Cortex of kidney (tissue), 1 donor: ENCODE results near the gene TNFRSF1B.

Source experiments
- DNase-seq: peaks from one replicate; lab custom pipeline; 2025; lab: John Stamatoyannopoulos, UW

Gene TNFRSF1B

DNA sequence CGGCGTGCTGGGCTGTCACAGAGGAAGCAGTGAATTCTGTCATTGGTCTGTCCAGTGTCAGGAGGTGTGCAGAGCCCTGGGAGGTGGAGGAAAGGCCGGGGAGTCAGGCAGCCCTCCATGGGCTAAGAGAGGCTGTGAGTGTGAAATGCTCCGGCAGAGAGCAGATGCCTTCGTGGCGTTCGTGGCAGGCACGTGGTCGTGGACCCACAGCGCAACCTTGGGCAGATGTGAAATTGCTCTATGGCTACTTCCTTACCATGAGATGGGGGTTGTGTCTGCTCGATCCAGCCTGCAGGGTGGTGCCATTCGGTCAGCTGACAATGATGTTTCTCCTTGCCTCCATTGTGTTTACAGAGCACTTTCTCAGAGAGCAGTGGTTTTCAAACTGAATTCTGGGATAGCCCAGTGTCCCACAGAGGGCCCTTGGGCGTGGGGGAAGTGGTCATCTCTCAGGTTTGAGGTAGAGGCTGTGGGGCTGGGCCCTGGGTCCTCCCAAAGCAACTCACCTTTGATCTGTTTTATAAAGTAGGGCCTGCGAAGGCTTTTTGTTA is 27.9 kb downstream of the TNFRSF1B start:
- no peak for DNase-seq

- DNase-seq = no peak
These were observed 28.6 kb downstream of the TNFRSF1B start for GRCh38 chr1:12195416-12195815.

DNA sequence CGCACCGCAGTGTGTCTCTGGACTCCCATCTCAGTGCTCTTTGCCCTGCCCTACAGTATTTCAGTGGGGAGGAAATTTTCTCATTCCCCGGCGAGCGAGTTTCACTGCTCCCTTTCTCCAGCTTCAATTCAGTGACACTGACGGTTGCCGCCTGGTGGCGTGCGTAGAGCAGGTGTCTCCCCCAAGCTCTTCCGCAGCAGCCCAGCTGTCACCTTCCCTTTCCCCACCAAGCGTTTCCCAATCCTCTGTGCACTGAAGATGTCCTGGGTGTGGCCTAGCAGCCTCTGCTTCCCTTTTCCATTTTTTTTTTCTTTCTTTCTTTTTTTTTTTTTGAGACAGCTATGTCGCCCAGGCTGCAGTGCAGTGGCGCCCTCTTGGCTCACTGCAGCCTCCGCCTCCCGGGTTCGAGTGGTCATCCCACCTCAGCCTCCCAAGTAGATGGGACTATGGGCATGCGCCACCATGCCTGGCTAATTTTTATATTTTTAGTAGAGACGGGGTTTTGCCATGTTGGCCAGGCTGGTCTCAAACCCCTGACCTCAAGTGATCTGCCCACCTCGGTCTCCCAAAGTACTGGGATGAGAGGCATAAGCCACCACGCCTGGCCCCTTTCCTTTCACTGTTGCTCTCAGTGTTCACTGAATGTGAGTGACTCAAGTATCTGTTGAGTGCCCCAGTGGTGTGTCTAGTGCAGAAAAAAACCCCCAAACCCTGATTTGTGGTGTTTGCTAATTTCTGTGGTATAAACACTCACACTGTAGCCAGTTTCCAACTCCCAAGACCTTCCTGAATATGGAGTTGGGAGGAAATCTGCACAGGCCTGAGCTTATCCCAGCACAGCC is 30.1 kb downstream of the TNFRSF1B start:
- DNase-seq = no peak

DNA sequence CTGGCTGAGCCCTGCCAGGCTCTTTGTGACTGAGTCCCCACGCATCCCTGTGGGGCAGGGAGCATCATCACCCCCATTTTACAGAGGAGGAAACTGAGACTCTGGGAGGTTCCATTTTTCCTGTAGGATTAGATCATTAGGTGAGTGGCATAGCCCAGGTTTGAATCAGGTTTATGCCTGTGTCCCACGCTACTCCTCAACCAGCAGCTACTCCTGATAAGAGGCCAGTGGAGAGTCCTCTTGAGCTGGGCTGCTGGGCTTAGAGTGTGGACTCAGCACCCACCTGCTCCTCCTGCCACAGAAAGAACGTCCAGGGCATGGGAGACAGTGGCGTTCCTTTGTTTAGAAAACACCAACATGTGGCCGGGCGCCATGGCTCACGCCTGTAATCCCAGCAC is 30.7 kb downstream of the TNFRSF1B start:
- DNase-seq = no peak

DNA sequence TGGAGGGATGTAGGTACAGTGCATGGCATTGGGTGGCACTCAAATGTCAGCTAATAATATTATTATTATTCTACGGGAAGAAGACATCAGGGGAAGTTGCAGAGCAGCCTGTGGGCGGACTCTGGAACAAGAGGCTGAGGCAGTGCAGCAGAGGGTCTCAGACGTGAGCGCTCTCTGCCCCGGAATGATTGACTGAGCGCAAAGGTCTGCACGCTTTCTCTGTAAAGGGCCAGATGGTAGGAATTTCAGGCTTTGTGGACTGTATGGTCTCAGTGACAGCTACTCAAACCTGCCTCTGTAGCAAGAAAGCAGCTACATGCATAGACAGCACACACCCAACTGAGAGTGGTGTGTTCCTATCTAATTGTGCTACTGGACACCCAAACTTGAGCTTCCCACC is 33.4 kb downstream of the TNFRSF1B start:
- no peak for DNase-seq

GRCh38 chr1:12201352-12202189 is 34.8 kb downstream of the TNFRSF1B start:
- DNase-seq = no peak

DNA sequence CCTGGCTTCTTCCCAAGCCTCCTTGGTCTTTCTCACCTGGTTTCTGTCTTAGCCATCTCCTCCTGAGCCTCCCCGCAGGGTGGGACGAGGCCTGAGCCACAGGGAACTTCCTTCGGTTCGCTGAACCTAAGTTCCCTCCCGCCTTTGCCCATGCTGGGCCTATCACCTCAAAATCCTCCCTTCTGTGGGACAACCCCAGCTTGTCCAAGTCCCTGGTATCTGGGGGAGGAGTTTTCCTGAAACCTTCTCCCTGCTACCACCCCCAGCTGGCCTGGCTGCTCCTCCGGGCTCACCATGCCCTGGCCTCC is 35.4 kb downstream of the TNFRSF1B start:
- DNase-seq = no peak

GRCh38 chr1:12202577-12202976 is 35.8 kb downstream of the TNFRSF1B start:
- DNase-seq = no peak

GRCh38 chr1:12203216-12204007 is 36.6 kb downstream of the TNFRSF1B start:
- no peak for DNase-seq

DNA sequence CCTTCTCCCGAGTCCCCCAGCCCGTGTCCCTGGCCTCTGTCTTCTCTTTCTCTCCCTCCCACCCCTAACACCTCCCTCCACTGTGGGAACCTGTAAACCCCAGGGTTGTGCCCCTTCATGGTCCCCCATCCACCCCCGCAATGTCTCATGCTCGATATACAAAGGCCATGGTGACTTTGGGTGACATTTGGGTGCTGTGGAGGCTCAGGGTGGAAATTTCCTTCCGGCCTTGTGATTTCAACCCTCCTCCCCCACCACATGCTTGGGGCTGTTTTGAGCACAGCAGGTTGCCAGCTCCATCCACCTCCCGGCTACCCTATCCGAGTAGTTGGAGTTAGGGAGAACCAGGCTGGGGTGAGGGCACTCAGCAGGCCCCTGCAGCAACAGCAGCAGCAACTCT is 37.3 kb downstream of the TNFRSF1B start:
- DNase-seq = no peak

- no peak for DNase-seq
These were observed 38.2 kb downstream of the TNFRSF1B start for GRCh38 chr1:12204754-12205658.

DNA sequence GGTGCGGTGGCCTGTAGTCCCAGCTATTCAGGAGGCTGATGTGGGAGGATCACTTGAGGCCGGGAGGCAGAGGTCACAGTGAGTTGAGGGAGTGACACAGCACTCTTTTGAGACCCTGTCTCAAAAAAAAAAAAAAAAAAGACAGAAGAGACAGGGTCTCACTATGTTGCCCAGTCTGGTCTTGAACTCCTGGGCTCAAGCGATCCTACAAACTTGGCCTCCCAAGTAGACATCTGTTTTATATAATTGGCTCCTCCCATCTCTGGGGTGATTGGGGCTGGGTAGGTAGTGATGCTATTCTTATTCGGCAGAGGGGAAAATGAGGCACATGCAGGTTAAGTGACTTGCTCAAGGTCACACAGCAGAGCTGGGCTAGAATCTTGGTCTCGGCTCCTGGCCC is 39.4 kb downstream of the TNFRSF1B start:
- no peak for DNase-seq

DNA sequence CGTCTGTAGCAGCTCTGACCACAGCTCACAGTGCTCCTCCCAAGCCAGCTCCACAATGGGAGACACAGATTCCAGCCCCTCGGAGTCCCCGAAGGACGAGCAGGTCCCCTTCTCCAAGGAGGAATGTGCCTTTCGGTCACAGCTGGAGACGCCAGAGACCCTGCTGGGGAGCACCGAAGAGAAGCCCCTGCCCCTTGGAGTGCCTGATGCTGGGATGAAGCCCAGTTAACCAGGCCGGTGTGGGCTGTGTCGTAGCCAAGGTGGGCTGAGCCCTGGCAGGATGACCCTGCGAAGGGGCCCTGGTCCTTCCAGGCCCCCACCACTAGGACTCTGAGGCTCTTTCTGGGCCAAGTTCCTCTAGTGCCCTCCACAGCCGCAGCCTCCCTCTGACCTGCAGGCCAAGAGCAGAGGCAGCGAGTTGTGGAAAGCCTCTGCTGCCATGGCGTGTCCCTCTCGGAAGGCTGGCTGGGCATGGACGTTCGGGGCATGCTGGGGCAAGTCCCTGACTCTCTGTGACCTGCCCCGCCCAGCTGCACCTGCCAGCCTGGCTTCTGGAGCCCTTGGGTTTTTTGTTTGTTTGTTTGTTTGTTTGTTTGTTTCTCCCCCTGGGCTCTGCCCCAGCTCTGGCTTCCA is 40.1 kb downstream of the TNFRSF1B start:
- DNase-seq = no peak

GRCh38 chr1:12208271-12208670 is 41.5 kb downstream of the TNFRSF1B start:
- DNase-seq = no peak

GRCh38 chr1:12208764-12209494 is 42.1 kb downstream of the TNFRSF1B start:
- no peak for DNase-seq

DNA sequence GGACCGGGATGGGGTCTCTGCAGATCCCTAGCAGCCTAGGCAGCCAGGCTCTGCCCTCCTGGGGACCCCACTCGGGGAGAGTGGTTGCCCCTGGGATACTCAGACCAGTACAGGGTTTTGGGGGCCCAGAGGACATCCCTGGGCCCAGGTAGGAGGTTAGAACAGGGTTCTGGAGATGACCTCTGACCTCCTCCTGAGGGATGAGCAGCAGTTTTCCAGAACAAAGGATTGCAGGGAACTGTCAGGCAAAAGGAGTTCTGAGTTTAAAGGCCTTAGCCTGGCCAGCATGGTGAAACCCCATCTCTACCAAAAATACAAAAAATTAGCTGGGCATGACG is 42.7 kb downstream of the TNFRSF1B start:
- DNase-seq = no peak

GRCh38 chr1:12215118-12215961 is 48.5 kb downstream of the TNFRSF1B start:
- no peak for DNase-seq

GRCh38 chr1:12219800-12220199 is 53.0 kb downstream of the TNFRSF1B start:
- no peak for DNase-seq

DNA sequence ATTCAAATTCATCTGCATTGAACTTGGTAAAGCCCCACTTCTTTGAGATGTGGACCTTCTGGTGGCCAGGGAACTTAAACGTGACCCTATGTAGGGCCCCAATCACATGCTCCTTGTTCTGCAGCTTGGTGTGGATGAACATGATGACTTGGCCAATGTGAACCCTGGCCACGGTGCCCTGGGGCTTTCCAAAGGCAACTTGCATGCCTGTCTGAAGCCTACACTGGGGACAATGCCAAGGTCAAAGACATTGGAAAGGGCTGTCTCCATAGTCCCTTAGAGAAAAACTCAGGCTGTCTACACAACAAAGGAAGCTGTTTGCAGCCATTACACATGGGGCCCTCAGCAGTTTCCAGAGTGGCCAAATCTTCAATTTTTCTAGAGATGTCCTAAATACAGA is 54.1 kb downstream of the TNFRSF1B start:
- no peak for DNase-seq
